Neuronal stem cell (in vitro differentiated cells): Measurements from ENCODE around the gene TIAM2.

Experiments
- DNase-seq: peaks from one replicate; pipeline ENCODE4 v3.0.0-alpha.2; 2013; ENCODE audit warnings: low spot score
- H2AFZ ChIP-seq: one replicate; pipeline ENCODE4 v1.6.1; 2013; ENCODE audit warnings: mild to moderate bottlenecking, low read length, inconsistent platforms
- H2AK5ac ChIP-seq: 2 replicates; pipeline ENCODE4 v1.6.1; 2013; ENCODE audit warnings: low read depth, mild to moderate bottlenecking, inconsistent platforms, low read length, moderate library complexity, mixed read lengths
- H2BK120ac ChIP-seq: 2 replicates; pipeline ENCODE4 v1.6.1; 2013; ENCODE audit warnings: low read depth, mild to moderate bottlenecking, inconsistent platforms, low read length, moderate library complexity, mixed read lengths
- H2BK12ac ChIP-seq: one replicate; pipeline ENCODE4 v1.6.1; 2013; ENCODE audit warnings: low read length, inconsistent platforms
- H2BK15ac ChIP-seq: 2 replicates; pipeline ENCODE4 v1.6.1; 2013; ENCODE audit warnings: mild to moderate bottlenecking, low read length, inconsistent platforms, mixed read lengths
- H2BK5ac ChIP-seq: one replicate; pipeline ENCODE4 v1.6.1; 2013; ENCODE audit warnings: inconsistent platforms, mild to moderate bottlenecking, low read length, moderate library complexity
- H3K14ac ChIP-seq: one replicate; pipeline ENCODE4 v1.6.1; 2013; ENCODE audit warnings: low read length, inconsistent platforms
- H3K18ac ChIP-seq: 2 replicates; pipeline ENCODE4 v1.6.1; 2013; ENCODE audit warnings: low read length, inconsistent platforms
- H3K23ac ChIP-seq: 2 replicates; pipeline ENCODE4 v1.6.1; 2013; ENCODE audit warnings: low read depth, mild to moderate bottlenecking, mixed read lengths, low read length, inconsistent platforms; ENCODE audit not compliant: poor library complexity
- H3K27ac ChIP-seq: replicated peaks from 3 replicates; pipeline ENCODE4 v1.5.1; 2013; ENCODE audit warnings: low read length, inconsistent platforms
- H3K27me3 ChIP-seq, 3 experiments: 2 replicates each; pipeline ENCODE4 v1.6.1; 2013; ENCODE audit warnings: low read length in 3 of 3, mild to moderate bottlenecking in 2 of 3, inconsistent platforms in 1 of 3, low read depth in 1 of 3, mixed read lengths in 1 of 3, moderate library complexity in 1 of 3; ENCODE audit not compliant: control insufficient read depth in 3 of 3, insufficient read depth in 3 of 3
- H3K36me3 ChIP-seq, 2 donors: replicated peaks in 1 of 2; 2 replicates each; pipeline ENCODE4 v1.6.1; 2013; ENCODE audit warnings: low read length in 2 of 2; ENCODE audit not compliant: control insufficient read depth in 2 of 2, insufficient read depth in 2 of 2
- H3K4ac ChIP-seq: 2 replicates; pipeline ENCODE4 v1.6.1; 2013; ENCODE audit warnings: inconsistent platforms, mild to moderate bottlenecking, low read length, moderate library complexity
- H3K4me1 ChIP-seq, 2 donors: 1 replicate in 1 of 2; 2 replicates in 1 of 2; pipeline ENCODE4 v1.6.1; 2013; ENCODE audit warnings: low read length in 2 of 2, low read depth in 1 of 2; ENCODE audit not compliant: control insufficient read depth in 2 of 2, insufficient read depth in 1 of 2
- H3K4me2 ChIP-seq: one replicate; pipeline ENCODE4 v1.6.1; 2013; ENCODE audit warnings: mild to moderate bottlenecking, low read length, inconsistent platforms; ENCODE audit not compliant: insufficient read depth, poor library complexity, severe bottlenecking
- H3K4me3 ChIP-seq, 2 donors: 2 replicates each; pipeline ENCODE4 v1.5.1; 2013; ENCODE audit warnings: low read length in 2 of 2, mild to moderate bottlenecking in 2 of 2, inconsistent platforms in 1 of 2, moderate library complexity in 1 of 2
- H3K79me1 ChIP-seq: one replicate; pipeline ENCODE4 v1.6.1; 2013; ENCODE audit warnings: low read depth, mild to moderate bottlenecking, inconsistent platforms, low read length, moderate library complexity
- H3K9ac ChIP-seq: one replicate; pipeline ENCODE4 v1.6.1; 2013; ENCODE audit warnings: mild to moderate bottlenecking, low read depth, low read length, inconsistent platforms; ENCODE audit not compliant: poor library complexity
- H3K9me3 ChIP-seq, 2 donors: replicated peaks in 1 of 2; 2 replicates each; pipeline versions ENCODE3 to v1.6.1; 2013; ENCODE audit warnings: low read length in 2 of 2, mild to moderate bottlenecking in 2 of 2, inconsistent platforms in 1 of 2, low read depth in 1 of 2, mixed read lengths in 1 of 2, moderate library complexity in 1 of 2; ENCODE audit not compliant: control insufficient read depth in 2 of 2, insufficient read depth in 1 of 2
- H4K8ac ChIP-seq: one replicate; pipeline ENCODE4 v1.6.1; 2013; ENCODE audit warnings: low read depth, mild to moderate bottlenecking, inconsistent platforms, low read length, moderate library complexity
- H4K91ac ChIP-seq: one replicate; pipeline ENCODE4 v1.6.1; 2013; ENCODE audit warnings: low read length, low read depth, mild to moderate bottlenecking, inconsistent platforms; ENCODE audit not compliant: poor library complexity
- WGBS, 2 donors: extraction: QIAGEN DNeasy Blood & Tissue Kit; methylation state at CpG; one replicate each; pipeline ENCODE4 v1.1.7; 2013; ENCODE audit warnings: missing lambda C conversion rate in 2 of 2, mixed read lengths in 1 of 2; ENCODE audit not compliant: insufficient read length in 2 of 2, insufficient replicate concordance in 1 of 2; ENCODE audit errors: extremely low coverage in 2 of 2; 5-methylcytosine and 5-hydroxymethylcytosine counted together

Gene TIAM2

GRCh38 chr6:155157101-155157500, 162.0 kb downstream of the TIAM2 start:
- no peak for DNase-seq
- H3K4me2 ChIP-seq, result no peak overlapping the region
- no CpG with 5 or more reads among the region's 6 CpGs for WGBS, 2 donors
- peaks cover 0 to 82% of the 10 kb centered on the region in 2 donors for H3K36me3 ChIP-seq
- H3K9me3 ChIP-seq, result peaks cover 0 to 8% of the 10 kb centered on the region in 2 donors
- no peak overlapping the region for H3K4ac ChIP-seq
- H2AFZ ChIP-seq, result no peak overlapping the region
- no peak overlapping the region for H3K14ac ChIP-seq
- no peak overlapping the region for H3K23ac ChIP-seq
- H3K27me3 ChIP-seq, result peaks cover 0 to 2% (median 0%) of the 10 kb centered on the region in 3 experiments
- H3K79me1 ChIP-seq, result no peaks in the 10 kb centered on the region
- no peak overlapping the region for H4K8ac ChIP-seq
- H4K91ac ChIP-seq, result no peak overlapping the region
- H2BK5ac ChIP-seq, result no peak overlapping the region
- no peak overlapping the region for H3K9ac ChIP-seq
- H3K27ac ChIP-seq, result no peak overlapping the region
- H3K4me1 ChIP-seq, result peaks cover 0 to 3% of the 10 kb centered on the region in 2 donors
- no peak overlapping the region for H2BK15ac ChIP-seq
- no peak overlapping the region for H2BK12ac ChIP-seq
- no peak overlapping the region for H3K4me3 ChIP-seq
- no peak overlapping the region for H3K18ac ChIP-seq
- no peak overlapping the region for H2BK120ac ChIP-seq
- no peak overlapping the region for H2AK5ac ChIP-seq

GRCh38 chr6:155158030-155158843, 163.1 kb downstream of the TIAM2 start:
- Histone ChIP-seq H3K79me1 (no peaks in the 10 kb centered on the region), H3K36me3 (peaks cover 0 to 83% of the 10 kb centered on the region in 2 donors), H2AFZ (no peak overlapping the region), H3K27ac (no peak overlapping the region), H2BK15ac (no peak overlapping the region), H4K91ac (no peak overlapping the region), H4K8ac (no peak overlapping the region), H3K14ac (no peak overlapping the region), H2AK5ac (no peak overlapping the region), H2BK5ac (no peak overlapping the region), H3K4ac (no peak overlapping the region), H3K4me2 (no peak overlapping the region), H3K9ac (no peak overlapping the region), H3K23ac (no peak overlapping the region), H3K9me3 (peaks cover 0 to 8% of the 10 kb centered on the region in 2 donors), H2BK120ac (no peak overlapping the region), H3K4me1 (peaks cover 0 to 3% of the 10 kb centered on the region in 2 donors), H3K18ac (no peak overlapping the region), H3K27me3 (peaks cover 0 to 2% (median 0%) of the 10 kb centered on the region in 3 experiments), H2BK12ac (no peak overlapping the region), H3K4me3 (no peak overlapping the region)
- no CpG with 5 or more reads among the region's 5 CpGs for WGBS, 2 donors
- DNase-seq, result no peak

- WGBS, 2 donors, result no CpG with 5 or more reads among the region's 3 CpGs
- Histone ChIP-seq H2BK15ac (no peak overlapping the region), H3K36me3 (peaks cover 0 to 90% of the 10 kb centered on the region in 2 donors), H2BK5ac (no peak overlapping the region), H2BK120ac (no peak overlapping the region), H3K9ac (no peak overlapping the region), H3K14ac (no peak overlapping the region), H4K8ac (no peak overlapping the region), H3K23ac (no peak overlapping the region), H3K4me1 (no peaks in the 10 kb centered on the region), H4K91ac (no peak overlapping the region), H2AFZ (no peak overlapping the region), H3K4ac (no peak overlapping the region), H3K27ac (no peak overlapping the region), H2AK5ac (no peak overlapping the region), H3K79me1 (no peaks in the 10 kb centered on the region), H3K4me2 (no peak overlapping the region), H3K27me3 (peaks cover 0 to 2% (median 0%) of the 10 kb centered on the region in 3 experiments), H2BK12ac (no peak overlapping the region), H3K4me3 (no peak overlapping the region), H3K18ac (no peak overlapping the region), H3K9me3 (peaks cover 0 to 8% of the 10 kb centered on the region in 2 donors)
- DNase-seq, result no peak
Measured at GRCh38 chr6:155162682-155163081, 167.6 kb downstream of the TIAM2 start.

GRCh38 chr6:155163601-155164000, 168.5 kb downstream of the TIAM2 start:
- no peaks in the 10 kb centered on the region for H3K4me1 ChIP-seq
- H2BK12ac ChIP-seq, result no peak overlapping the region
- peaks cover 0 to 8% of the 10 kb centered on the region in 2 donors for H3K9me3 ChIP-seq
- no peak overlapping the region for H3K4ac ChIP-seq
- H2BK120ac ChIP-seq, result no peak overlapping the region
- DNase-seq, result no peak
- no peak overlapping the region for H2AFZ ChIP-seq
- no peak overlapping the region for H3K4me3 ChIP-seq
- H3K4me2 ChIP-seq, result no peak overlapping the region
- H3K14ac ChIP-seq, result no peak overlapping the region
- H4K8ac ChIP-seq, result no peak overlapping the region
- no peak overlapping the region for H3K18ac ChIP-seq
- H3K79me1 ChIP-seq, result no peaks in the 10 kb centered on the region
- no peak overlapping the region for H3K23ac ChIP-seq
- H3K36me3 ChIP-seq, result peaks cover 0 to 94% of the 10 kb centered on the region in 2 donors
- no peak overlapping the region for H2BK15ac ChIP-seq
- H4K91ac ChIP-seq, result no peak overlapping the region
- H3K27ac ChIP-seq, result no peak overlapping the region
- WGBS, 2 donors, result no CpG with 5 or more reads among the region's 1 CpG
- no peak overlapping the region for H2AK5ac ChIP-seq
- no peak overlapping the region for H3K9ac ChIP-seq
- H3K27me3 ChIP-seq, result peaks cover 0 to 2% (median 0%) of the 10 kb centered on the region in 3 experiments
- H2BK5ac ChIP-seq, result no peak overlapping the region
